IPS DF 6.9 (cell line): ENCODE measurements around the gene STXBP2.

Experiments used
- DNase-seq: peaks from one replicate; pipeline ENCODE4 v3.0.0-alpha.2; 2013; ENCODE audit warnings: low read depth, low spot score
- H3K27ac ChIP-seq: one replicate; pipeline ENCODE4 v1.5.1; 2013; ENCODE audit warnings: low read length, control low read depth
- H3K27me3 ChIP-seq: 2 replicates; pipeline ENCODE4 v1.6.1; 2013; ENCODE audit warnings: mild to moderate bottlenecking, low read length; ENCODE audit not compliant: control insufficient read depth, insufficient read depth
- H3K36me3 ChIP-seq: 2 replicates; pipeline ENCODE4 v1.6.1; 2013; ENCODE audit warnings: low read length; ENCODE audit not compliant: control insufficient read depth, insufficient read depth
- H3K4me1 ChIP-seq: 2 replicates; pipeline ENCODE4 v1.6.1; 2013; ENCODE audit warnings: low read length; ENCODE audit not compliant: control insufficient read depth, insufficient read depth
- H3K4me3 ChIP-seq: 2 replicates; pipeline ENCODE4 v1.5.1; 2013; ENCODE audit warnings: mild to moderate bottlenecking, low read length
- H3K9me3 ChIP-seq: 2 replicates; pipeline ENCODE4 v1.6.1; 2013; ENCODE audit warnings: low read length, inconsistent platforms; ENCODE audit not compliant: control insufficient read depth, insufficient read depth
- WGBS: extraction: QIAGEN DNeasy Blood & Tissue Kit; methylation state at CpG from one replicate; pipeline ENCODE4 v1.1.7; 2013; ENCODE audit warnings: mixed read lengths, missing lambda C conversion rate; ENCODE audit not compliant: insufficient read length, insufficient coverage; 5-methylcytosine and 5-hydroxymethylcytosine counted together

The STXBP2 gene

GRCh38 chr19:7655581-7655980 lies 18.7 kb downstream of the STXBP2 start:
- no CpG with 5 or more reads among the region's 8 CpGs for WGBS
- peaks cover 7% of the 10 kb centered on the region for H3K27me3 ChIP-seq
- H3K36me3 ChIP-seq, result no peaks in the 10 kb centered on the region
- H3K27ac ChIP-seq, result no peak overlapping the region
- no peak for DNase-seq
- H3K4me3 ChIP-seq, result no peak overlapping the region
- no peaks in the 10 kb centered on the region for H3K9me3 ChIP-seq
- H3K4me1 ChIP-seq, result no peaks in the 10 kb centered on the region

DNA sequence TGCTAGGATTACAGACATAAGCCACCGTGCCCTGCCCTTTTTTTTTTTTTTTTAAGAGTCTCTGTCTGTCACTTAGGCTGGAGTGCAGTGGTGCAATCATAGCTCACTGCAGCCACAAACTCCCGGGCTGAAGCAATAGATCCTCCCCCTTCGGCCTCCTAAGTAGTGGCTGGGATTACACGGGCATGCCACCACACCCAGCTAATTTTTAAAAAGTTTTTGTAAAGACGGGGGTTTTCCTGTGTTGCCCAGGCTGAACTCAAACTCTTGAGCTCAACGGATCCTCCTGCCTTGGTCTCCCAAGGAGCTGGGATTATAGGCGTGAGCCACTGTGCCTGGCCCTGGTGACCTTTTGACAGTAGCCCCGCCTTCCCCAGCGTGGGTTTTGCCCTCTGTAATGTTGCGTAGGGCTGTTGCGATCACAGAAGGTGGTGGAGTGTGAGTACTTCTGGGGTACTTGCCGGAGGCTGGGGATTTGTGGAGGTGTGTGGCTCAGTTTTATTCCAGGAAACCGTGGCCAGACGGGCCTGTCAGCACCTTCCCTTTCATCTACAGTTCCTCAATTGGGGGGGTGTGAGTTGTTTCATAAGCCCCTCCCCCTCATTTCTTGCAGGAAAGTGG lies 20.3 kb downstream of the STXBP2 start:
- H3K4me1 ChIP-seq, result no peaks in the 10 kb centered on the region
- peaks cover 6% of the 10 kb centered on the region for H3K27me3 ChIP-seq
- H3K36me3 ChIP-seq, result no peaks in the 10 kb centered on the region
- H3K27ac ChIP-seq, result no peak overlapping the region
- WGBS, result no CpG with 5 or more reads among the region's 14 CpGs
- no peak overlapping the region for H3K4me3 ChIP-seq
- H3K9me3 ChIP-seq, result no peaks in the 10 kb centered on the region
- no peak for DNase-seq

GRCh38 chr19:7658219-7658686 lies 21.3 kb downstream of the STXBP2 start:
- Histone ChIP-seq H3K4me3 (no peak overlapping the region), H3K27ac (no peak overlapping the region), H3K9me3 (no peaks in the 10 kb centered on the region), H3K4me1 (no peaks in the 10 kb centered on the region), H3K36me3 (no peaks in the 10 kb centered on the region), H3K27me3 (peaks cover under 1% of the 10 kb centered on the region; the same call in 1 of the 2 replicates)
- WGBS, result no CpG with 5 or more reads among the region's 9 CpGs
- DNase-seq, result no peak

GRCh38 chr19:7661744-7662538 lies 25.0 kb downstream of the STXBP2 start:
- Histone ChIP-seq H3K4me3 (no peak overlapping the region), H3K4me1 (no peaks in the 10 kb centered on the region), H3K36me3 (no peaks in the 10 kb centered on the region), H3K9me3 (no peaks in the 10 kb centered on the region), H3K27me3 (no peaks in the 10 kb centered on the region), H3K27ac (no peak overlapping the region)
- no CpG with 5 or more reads among the region's 8 CpGs for WGBS
- DNase-seq, result no peak

GRCh38 chr19:7662657-7663056 lies 25.7 kb downstream of the STXBP2 start:
- no peak overlapping the region for H3K27ac ChIP-seq
- H3K27me3 ChIP-seq, result no peaks in the 10 kb centered on the region
- H3K9me3 ChIP-seq, result no peaks in the 10 kb centered on the region
- H3K4me1 ChIP-seq, result no peaks in the 10 kb centered on the region
- H3K36me3 ChIP-seq, result no peaks in the 10 kb centered on the region
- no peak overlapping the region for H3K4me3 ChIP-seq
- no CpG with 5 or more reads among the region's 14 CpGs for WGBS
- no peak for DNase-seq

DNA sequence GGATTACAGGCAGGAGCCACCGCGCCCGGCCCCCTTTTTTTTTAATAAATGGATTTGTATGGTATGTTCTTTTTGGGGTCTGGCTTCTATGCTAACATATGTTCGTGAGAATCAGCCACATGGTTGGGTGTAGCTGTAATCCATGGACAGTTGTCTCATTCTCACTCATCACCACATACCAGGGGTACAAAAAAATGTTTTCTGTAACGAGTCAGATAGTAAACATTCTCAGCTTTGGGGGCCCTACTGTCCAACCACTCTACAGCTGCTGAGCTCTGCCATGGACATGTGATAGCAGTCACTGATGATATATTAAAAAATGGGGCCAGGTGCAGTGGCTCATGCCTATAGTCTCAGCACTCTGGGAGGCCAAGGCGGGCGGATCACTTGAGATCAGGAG lies 26.8 kb downstream of the STXBP2 start:
- Histone ChIP-seq H3K27me3 (no peaks in the 10 kb centered on the region; the same call in 1 of the 2 replicates), H3K36me3 (no peaks in the 10 kb centered on the region), H3K4me1 (no peaks in the 10 kb centered on the region), H3K9me3 (no peaks in the 10 kb centered on the region), H3K4me3 (no peak overlapping the region), H3K27ac (no peak overlapping the region)
- no peak for DNase-seq
- WGBS, result no CpG with 5 or more reads among the region's 7 CpGs

GRCh38 chr19:7665076-7665475 lies 28.2 kb downstream of the STXBP2 start:
- Histone ChIP-seq H3K27ac (no peak overlapping the region), H3K4me1 (0 out of 2 replicates have a peak, but pooled peaks cover under 1% of the 10 kb centered on the region), H3K36me3 (no peaks in the 10 kb centered on the region), H3K9me3 (no peaks in the 10 kb centered on the region), H3K4me3 (no peak overlapping the region), H3K27me3 (no peaks in the 10 kb centered on the region; the same call in 1 of the 2 replicates)
- DNase-seq, result no peak
- no CpG with 5 or more reads among the region's 4 CpGs for WGBS

DNA sequence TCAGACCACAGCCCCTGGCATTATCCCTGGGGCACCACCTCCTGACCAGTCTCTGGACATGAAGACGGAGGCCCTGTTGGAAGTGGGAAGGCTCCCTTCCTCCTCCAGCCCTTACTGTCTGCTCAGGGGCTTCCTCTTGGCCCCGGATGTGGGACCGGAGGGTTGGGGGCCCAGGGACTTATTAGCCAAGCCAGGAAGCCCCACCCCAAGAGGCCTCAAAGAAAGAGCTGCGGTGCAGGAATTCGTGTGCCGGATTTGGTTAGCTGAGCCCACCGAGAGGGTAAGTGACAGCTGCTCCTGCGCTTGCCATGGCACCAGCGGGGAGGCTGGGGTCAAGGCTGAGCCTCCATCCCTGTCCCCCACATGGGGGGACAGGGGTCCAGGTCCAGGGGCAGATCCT lies 31.9 kb downstream of the STXBP2 start, which contains the start of gene RETN:
Gene RETN, plus strand, starts transcription at position 208 of the 400 bp plus-strand sequence. CDS start 278 bp downstream, outside the sequence.
- H3K4me1 ChIP-seq, result 0 out of 2 replicates have a peak, but pooled peaks cover 4% of the 10 kb centered on the region
- H3K36me3 ChIP-seq, result no peaks in the 10 kb centered on the region
- H3K27me3 ChIP-seq, result no peaks in the 10 kb centered on the region; the same call in 1 of the 2 replicates
- WGBS, result no CpG with 5 or more reads among the region's 9 CpGs
- H3K27ac ChIP-seq, result no peak within 1 kb of the TSS
- H3K4me3 ChIP-seq, result peak within 1 kb of the TSS; percentile 70; the same call in 1 of the 2 replicates
- no peak for DNase-seq
- no peaks in the 10 kb centered on the region for H3K9me3 ChIP-seq

- Histone ChIP-seq H3K9me3 (no peaks in the 10 kb centered on the region), H3K27me3 (no peaks in the 10 kb centered on the region; the same call in 1 of the 2 replicates), H3K36me3 (no peaks in the 10 kb centered on the region), H3K4me1 (0 out of 2 replicates have a peak, but pooled peaks cover 4% of the 10 kb centered on the region), H3K4me3 (peak overlapping the region; percentile 70; the same call in 1 of the 2 replicates), H3K27ac (no peak overlapping the region)
- 100% methylated on average over 1 of the region's 9 CpGs for WGBS
- DNase-seq, result no peak
Observed at GRCh38 chr19:7669641-7670040, 32.7 kb downstream of the STXBP2 start.

DNA sequence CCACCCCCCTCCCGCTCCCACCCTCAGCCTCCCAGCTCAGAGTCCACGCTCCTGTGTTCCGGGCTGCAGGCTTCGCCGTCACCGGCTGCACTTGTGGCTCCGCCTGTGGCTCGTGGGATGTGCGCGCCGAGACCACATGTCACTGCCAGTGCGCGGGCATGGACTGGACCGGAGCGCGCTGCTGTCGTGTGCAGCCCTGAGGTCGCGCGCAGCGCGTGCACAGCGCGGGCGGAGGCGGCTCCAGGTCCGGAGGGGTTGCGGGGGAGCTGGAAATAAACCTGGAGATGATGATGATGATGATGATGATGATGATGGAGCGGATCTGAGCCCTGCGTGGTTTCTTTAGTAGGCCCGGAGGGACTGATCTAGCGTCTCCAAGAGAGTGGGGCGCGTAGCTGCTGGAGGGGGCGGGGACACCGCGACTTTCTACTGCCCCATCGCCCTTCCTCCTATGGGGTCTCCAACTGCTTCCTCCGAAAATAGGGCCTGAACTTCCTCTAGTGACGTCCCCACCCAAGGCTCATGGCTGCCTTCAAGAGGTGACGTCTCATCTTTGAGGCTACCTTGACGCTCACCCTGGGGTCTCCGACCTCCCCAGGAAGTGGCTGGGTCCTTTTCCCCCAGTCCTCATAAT lies 33.4 kb downstream of the STXBP2 start:
- H3K4me3 ChIP-seq, result peak overlapping the region; percentile 70
- DNase-seq, result no peak
- H3K27ac ChIP-seq, result no peak overlapping the region
- H3K9me3 ChIP-seq, result no peaks in the 10 kb centered on the region
- H3K27me3 ChIP-seq, result no peaks in the 10 kb centered on the region; the same call in 1 of the 2 replicates
- H3K36me3 ChIP-seq, result no peaks in the 10 kb centered on the region
- no CpG with 5 or more reads among the region's 43 CpGs for WGBS
- H3K4me1 ChIP-seq, result 0 out of 2 replicates have a peak, but pooled peaks cover 4% of the 10 kb centered on the region
